ENCODE data around the gene ENTHD1. TPM values are rescaled to one million over a fixed set of nuclear protein-coding genes. Genes with fewer than 3 reads are reported as not detected.
A peak's percentile ranks its signal among the peaks of the same experiment; 100 is the strongest.

ENTHD1 gene, protein sequence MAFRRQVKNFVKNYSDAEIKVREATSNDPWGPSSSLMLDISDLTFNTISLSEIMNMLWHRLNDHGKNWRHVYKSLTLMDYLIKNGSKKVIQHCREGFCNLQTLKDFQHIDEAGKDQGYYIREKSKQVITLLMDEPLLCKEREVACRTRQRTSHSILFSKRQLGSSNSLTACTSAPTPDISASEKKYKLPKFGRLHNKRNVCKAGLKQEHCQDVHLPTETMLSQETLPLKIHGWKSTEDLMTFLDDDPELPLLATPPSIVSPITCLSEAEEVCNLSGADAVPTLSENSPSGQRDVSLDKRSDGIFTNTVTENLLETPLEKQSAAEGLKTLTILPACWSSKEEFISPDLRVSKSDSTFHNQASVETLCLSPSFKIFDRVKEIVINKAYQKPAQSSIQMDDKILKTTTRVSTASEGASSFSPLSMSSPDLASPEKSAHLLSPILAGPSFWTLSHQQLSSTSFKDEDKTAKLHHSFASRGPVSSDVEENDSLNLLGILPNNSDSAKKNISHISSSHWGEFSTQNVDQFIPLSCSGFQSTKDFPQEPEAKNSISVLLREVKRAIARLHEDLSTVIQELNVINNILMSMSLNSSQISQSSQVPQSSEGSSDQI
- total RNA-seq, result under 1 TPM; 0.41 to 0.95 TPM

DNA sequence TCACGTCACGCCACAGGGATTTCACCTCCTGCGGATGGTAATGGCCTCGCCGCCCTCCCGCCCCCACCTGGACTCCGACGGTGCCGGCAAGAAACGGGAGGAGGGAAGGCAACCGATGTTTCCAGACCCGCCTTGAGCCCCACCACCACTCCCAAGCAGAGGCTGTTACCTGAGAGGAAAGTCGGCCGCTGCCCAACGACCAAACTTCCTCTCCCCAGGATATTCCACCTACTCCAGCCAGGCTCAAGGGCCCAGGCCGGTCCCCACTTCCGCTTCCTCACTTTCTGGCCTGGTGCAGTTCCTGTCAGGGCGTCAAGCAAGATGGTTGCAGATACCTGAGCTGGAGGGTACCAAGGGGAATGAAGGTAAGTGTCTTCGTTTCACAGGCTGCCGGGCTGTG lies at the start of gene ENTHD1:
Gene ENTHD1, minus strand, starts transcription at position 235 of the 400 bp plus-strand sequence. CDS start 6,012 bp downstream, outside the sequence.
- H3K27ac Mint-ChIP-seq, result no peak within 1 kb of the TSS
- no peak within 1 kb of the TSS for H3K4me3 Mint-ChIP-seq
- peaks cover 12% of the 10 kb centered on the region for H3K4me1 Mint-ChIP-seq (ENCODE audit: low read depth)
- CTCF ChIA-PET, result interaction anchor here (3.0 kb wide), 1 partner anchor 131 kb away, joined by 10 read pairs; no protein-coding TSS in a partner anchor
- H3K9me3 Mint-ChIP-seq, result no peaks in the 10 kb centered on the region
- no peaks in the 10 kb centered on the region for H3K36me3 Mint-ChIP-seq
- intact Hi-C loops (cut with micrococcal nuclease), result no loop called here
- no peaks in the 10 kb centered on the region for H3K27me3 Mint-ChIP-seq
- POLR2A ChIA-PET, result no interaction called here
- no peak for DNase-seq

DNA sequence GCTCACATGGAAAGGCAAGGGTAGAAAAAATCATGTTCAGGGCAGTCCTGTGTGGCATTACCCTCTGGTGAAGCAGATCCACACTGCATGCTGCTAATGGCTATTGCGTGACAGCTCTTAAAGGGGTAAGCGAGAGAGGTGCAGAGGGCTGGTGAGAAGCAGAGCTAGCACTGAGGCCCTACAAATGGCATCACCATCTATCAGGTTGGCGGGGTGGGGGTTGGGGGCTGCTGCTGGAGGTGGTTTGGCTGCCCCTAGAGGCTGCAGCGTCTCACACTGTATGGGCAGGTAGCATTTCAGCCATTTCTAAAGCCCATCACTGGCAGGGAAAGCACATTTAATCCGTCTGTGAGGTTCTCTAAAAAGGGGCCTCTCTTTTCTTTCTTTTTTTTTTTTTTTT lies 49.8 kb upstream of the ENTHD1 start:
- Mint-ChIP-seq H3K9me3 (no peaks in the 10 kb centered on the region), H3K4me1 (ENCODE audit: low read depth) (peaks cover 89% of the 10 kb centered on the region), H3K27me3 (no peaks in the 10 kb centered on the region), H3K36me3 (peaks cover 3% of the 10 kb centered on the region), H3K27ac (peak overlapping the region; percentile 83), H3K4me3 (peak overlapping the region; percentile 21)
- POLR2A ChIA-PET, result interaction anchor here (1.0 to 1.1 kb wide), 3 partner anchors 9 to 28 kb away, joined by 3 read pairs; no protein-coding TSS in a partner anchor
- DNase-seq, result peak; percentile 60
- CTCF ChIA-PET, result interaction anchor here (0.9 to 3.3 kb wide), 10 partner anchors 10 to 409 kb away, joined by 3 to 20 read pairs (median 8); no protein-coding TSS in a partner anchor
- intact Hi-C loops (cut with micrococcal nuclease), result loop anchor here (1.0 to 10.0 kb wide), 2 partner anchors 11 to 381 kb away; no protein-coding TSS in a partner anchor

DNA sequence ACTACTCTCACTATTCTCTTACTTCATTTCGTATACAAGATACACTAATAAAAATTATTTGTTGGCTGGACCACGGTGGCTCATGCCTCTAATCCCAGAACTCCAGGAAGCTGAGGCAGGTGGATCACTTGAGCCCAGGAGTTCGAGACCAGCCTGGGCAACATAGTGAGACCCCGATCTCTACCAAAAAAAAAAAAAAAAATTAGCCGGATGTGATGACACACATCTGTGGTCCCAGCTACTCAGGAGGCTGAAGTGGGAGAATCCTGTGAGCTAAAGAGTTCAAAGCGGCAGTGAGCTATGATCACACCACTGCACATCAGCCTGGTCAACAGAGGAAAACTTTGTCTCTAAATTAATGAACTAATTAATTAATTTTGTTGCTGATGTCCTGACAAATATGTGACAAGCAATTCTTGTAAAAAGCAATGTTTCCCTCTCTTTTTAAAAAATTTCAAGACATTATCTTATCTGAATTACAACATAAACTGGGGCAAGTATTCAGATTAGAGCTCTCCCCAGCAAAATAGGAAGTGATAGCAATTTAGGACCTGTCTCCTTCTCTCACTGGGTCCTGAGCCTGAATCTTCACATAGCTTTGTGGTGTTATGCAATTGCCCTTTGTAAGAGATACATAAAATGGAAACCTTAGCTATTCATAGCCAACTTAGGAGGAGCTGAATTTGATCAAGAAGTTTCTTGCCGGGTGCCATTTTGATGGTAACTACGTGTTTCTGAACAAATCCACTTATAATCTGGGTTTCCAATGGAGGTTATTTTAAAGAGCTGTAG lies 49.1 kb upstream of the ENTHD1 start:
- Mint-ChIP-seq H3K9me3 (no peaks in the 10 kb centered on the region), H3K4me1 (ENCODE audit: low read depth) (peaks cover 91% of the 10 kb centered on the region), H3K27me3 (no peaks in the 10 kb centered on the region), H3K36me3 (peaks cover 3% of the 10 kb centered on the region), H3K4me3 (peak overlapping the region; percentile 21), H3K27ac (peak overlapping the region; percentile 83)
- ChIA-PET CTCF (interaction anchor here (0.6 to 3.3 kb wide), 14 partner anchors 9 to 408 kb away, joined by 3 to 20 read pairs (median 6); no protein-coding TSS in a partner anchor), POLR2A (interaction anchor here (0.6 to 1.6 kb wide), 7 partner anchors 10 to 348 kb away, joined by 3 to 4 read pairs (median 3); no protein-coding TSS in a partner anchor)
- DNase-seq, result no peak
- intact Hi-C loops (cut with micrococcal nuclease), result loop anchor here (1.0 to 10.0 kb wide), 2 partner anchors 12 to 382 kb away; no protein-coding TSS in a partner anchor

DNA sequence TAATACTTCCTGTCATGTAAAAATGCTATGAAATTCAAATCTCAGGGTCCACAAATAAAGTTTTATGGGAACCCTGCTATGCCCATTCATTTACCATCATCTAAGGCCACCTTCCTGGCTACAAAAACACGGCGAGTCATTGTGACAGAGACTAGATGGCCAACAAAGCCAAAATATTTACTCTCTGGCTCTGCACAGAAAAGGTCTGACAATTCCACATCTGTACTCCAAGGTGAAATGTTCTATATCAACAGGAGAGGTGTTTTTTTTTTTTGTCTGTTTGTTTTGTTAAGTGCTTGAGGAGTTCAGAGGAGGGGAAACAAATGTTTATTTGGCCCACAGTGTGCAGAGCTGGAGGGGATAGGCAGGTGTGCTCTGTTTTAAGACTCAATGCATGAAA lies 48.0 kb upstream of the ENTHD1 start:
- ChIA-PET CTCF (interaction anchor here (1.0 to 3.3 kb wide), 8 partner anchors 9 to 407 kb away, joined by 3 to 20 read pairs (median 12); no protein-coding TSS in a partner anchor), POLR2A (interaction anchor here (1.6 kb wide), 1 partner anchor 35 kb away, joined by 4 read pairs; no protein-coding TSS in a partner anchor)
- Mint-ChIP-seq H3K4me1 (ENCODE audit: low read depth) (peaks cover 91% of the 10 kb centered on the region), H3K4me3 (no peak overlapping the region), H3K36me3 (no peaks in the 10 kb centered on the region), H3K9me3 (no peaks in the 10 kb centered on the region), H3K27ac (peak overlapping the region; percentile 46), H3K27me3 (no peaks in the 10 kb centered on the region)
- DNase-seq, result no peak
- intact Hi-C loops (cut with micrococcal nuclease), result loop anchor here (1.0 to 10.0 kb wide), 3 partner anchors 8 to 383 kb away; no protein-coding TSS in a partner anchor

DNA sequence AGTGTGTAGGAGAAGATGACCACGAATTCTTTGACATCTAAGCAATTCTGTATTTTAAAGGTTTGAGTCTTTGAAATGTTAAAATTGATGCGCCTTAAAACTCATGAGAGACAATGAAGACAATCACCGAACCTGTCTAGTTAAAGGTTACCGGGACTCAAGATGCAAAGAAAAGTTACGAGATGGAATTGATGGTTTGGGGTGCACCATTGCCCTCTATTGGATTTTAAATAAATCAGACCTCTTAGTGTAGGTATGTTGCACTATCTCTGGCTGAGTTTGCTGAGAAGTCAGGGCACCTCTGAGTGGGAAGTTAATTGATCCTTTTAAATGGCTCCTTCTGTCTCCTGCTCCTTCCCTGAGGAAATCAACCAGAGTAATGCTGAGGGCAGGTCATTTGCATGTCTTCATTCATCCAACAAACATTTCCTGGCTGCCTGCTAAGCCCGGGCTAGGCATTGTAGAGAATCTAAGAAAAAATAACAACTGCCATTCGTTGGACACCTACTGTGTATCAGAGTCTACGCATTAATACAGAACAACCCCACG lies 47.3 kb upstream of the ENTHD1 start:
- no peaks in the 10 kb centered on the region for H3K36me3 Mint-ChIP-seq
- H3K9me3 Mint-ChIP-seq, result no peaks in the 10 kb centered on the region
- no peaks in the 10 kb centered on the region for H3K27me3 Mint-ChIP-seq
- H3K27ac Mint-ChIP-seq, result peak overlapping the region; percentile 54
- ChIA-PET CTCF (interaction anchor here (1.0 to 3.3 kb wide), 6 partner anchors 8 to 406 kb away, joined by 3 to 20 read pairs (median 16); no protein-coding TSS in a partner anchor), POLR2A (no interaction called here)
- DNase-seq, result no peak
- H3K4me3 Mint-ChIP-seq, result peak overlapping the region; percentile 28
- intact Hi-C loops (cut with micrococcal nuclease), result loop anchor here (1.0 to 10.0 kb wide), 3 partner anchors 8 to 384 kb away; no protein-coding TSS in a partner anchor
- H3K4me1 Mint-ChIP-seq (ENCODE audit: low read depth), result peaks cover 91% of the 10 kb centered on the region

DNA sequence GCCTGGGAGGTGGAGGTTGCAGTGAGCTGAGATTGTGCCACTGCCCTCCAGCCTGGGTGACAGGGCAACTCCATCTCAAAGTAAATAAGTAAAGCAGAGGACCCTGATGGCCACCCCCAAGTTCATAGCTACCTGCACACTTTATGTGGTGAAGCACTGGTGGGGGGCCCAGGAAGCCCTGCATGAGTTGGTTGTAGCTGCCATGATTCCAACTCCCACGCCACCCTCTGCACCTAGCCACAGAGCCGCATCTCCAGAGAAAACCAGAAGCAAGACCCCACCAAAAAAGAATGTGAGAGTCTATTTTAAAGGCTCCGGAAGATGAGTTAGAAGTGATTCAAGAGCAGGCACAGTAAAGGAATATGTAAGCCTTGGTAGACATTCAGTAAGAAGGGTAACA lies 46.3 kb upstream of the ENTHD1 start:
- H3K9me3 Mint-ChIP-seq, result no peaks in the 10 kb centered on the region
- peak overlapping the region; percentile 54 for H3K27ac Mint-ChIP-seq
- ChIA-PET POLR2A (no interaction called here), CTCF (interaction anchor here (0.8 to 4.5 kb wide), 4 partner anchors 19 to 405 kb away, joined by 3 to 28 read pairs (median 6); no protein-coding TSS in a partner anchor)
- intact Hi-C loops (cut with micrococcal nuclease), result loop anchor here (2.0 to 10.0 kb wide), 5 partner anchors 38 to 405 kb away; partner anchors contain the start of genes ADSL and GRAP2
- H3K36me3 Mint-ChIP-seq, result no peaks in the 10 kb centered on the region
- H3K4me3 Mint-ChIP-seq, result no peak overlapping the region
- no peaks in the 10 kb centered on the region for H3K27me3 Mint-ChIP-seq
- no peak for DNase-seq
- H3K4me1 Mint-ChIP-seq (ENCODE audit: low read depth), result peaks cover 91% of the 10 kb centered on the region

DNA sequence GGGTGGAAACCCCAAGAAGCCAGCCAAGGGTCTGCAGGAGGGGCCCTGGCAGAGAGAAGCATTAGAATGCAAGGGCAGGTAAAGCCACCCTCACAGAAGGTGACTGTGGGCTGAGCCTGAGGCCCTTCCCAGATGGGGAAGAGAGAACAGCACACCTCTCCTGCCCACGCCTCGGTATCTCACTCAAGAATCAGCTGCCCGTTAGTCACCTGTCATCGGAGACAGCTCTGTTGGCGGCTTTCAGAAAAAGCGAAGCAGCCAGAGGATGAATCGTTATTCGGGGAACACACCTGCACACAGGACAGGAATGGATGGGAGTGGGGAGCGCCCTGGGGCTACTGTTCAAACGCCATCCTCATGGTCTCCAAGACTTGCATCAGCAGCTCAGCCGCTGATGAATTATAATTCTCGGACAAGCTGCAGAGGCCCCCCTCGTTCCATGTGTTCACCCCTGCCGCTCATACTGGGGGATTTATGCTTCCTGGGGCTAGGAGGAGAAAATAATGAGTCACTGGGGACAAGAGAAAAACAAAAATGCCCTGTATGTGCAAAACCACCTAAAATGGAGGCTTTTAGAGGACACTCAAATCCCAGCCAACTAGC lies 45.0 kb upstream of the ENTHD1 start:
- Mint-ChIP-seq H3K27me3 (no peaks in the 10 kb centered on the region), H3K4me1 (ENCODE audit: low read depth) (peaks cover 91% of the 10 kb centered on the region), H3K36me3 (no peaks in the 10 kb centered on the region), H3K9me3 (no peaks in the 10 kb centered on the region), H3K27ac (peak overlapping the region; percentile 86), H3K4me3 (peak overlapping the region; percentile 46)
- intact Hi-C loops (cut with micrococcal nuclease), result loop anchor here (5.0 to 10.0 kb wide), 3 partner anchors 36 to 406 kb away; partner anchors contain the start of genes ADSL and GRAP2
- POLR2A ChIA-PET, result no interaction called here
- CTCF ChIA-PET, result interaction anchor here (1.0 to 4.5 kb wide), 3 partner anchors 10 to 404 kb away, joined by 3 to 28 read pairs (median 6); no protein-coding TSS in a partner anchor
- peak; percentile 78 for DNase-seq

DNA sequence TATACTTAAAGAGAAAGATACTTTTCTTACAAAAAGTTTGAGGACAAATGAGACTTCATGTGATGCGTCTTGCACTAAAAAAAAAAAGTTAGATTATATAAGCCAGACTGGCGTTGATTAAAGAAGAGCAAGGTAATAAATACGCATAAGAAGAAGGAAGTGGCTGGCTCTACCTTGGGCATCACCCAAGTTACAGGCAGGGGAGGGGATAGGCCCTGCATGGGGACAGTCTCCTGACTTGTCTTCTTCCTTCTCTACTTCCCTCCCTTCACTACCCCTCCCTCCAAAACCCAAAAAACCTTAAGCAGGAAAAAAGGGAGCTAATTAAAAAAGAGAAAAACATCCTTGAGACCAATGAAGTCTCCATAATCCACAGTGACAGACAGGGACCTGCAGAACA lies 44.3 kb upstream of the ENTHD1 start:
- CTCF ChIA-PET, result interaction anchor here (1.0 to 4.5 kb wide), 3 partner anchors 11 to 87 kb away, joined by 3 to 28 read pairs (median 4); no protein-coding TSS in a partner anchor
- H3K27me3 Mint-ChIP-seq, result no peaks in the 10 kb centered on the region
- POLR2A ChIA-PET, result no interaction called here
- peak overlapping the region; percentile 7 for H3K4me3 Mint-ChIP-seq
- H3K4me1 Mint-ChIP-seq (ENCODE audit: low read depth), result peaks cover 91% of the 10 kb centered on the region
- no peak for DNase-seq
- peak overlapping the region; percentile 86 for H3K27ac Mint-ChIP-seq
- H3K36me3 Mint-ChIP-seq, result no peaks in the 10 kb centered on the region
- intact Hi-C loops (cut with micrococcal nuclease), result loop anchor here (5.0 to 10.0 kb wide), 3 partner anchors 36 to 407 kb away; partner anchors contain the start of genes ADSL and GRAP2
- no peaks in the 10 kb centered on the region for H3K9me3 Mint-ChIP-seq

DNA sequence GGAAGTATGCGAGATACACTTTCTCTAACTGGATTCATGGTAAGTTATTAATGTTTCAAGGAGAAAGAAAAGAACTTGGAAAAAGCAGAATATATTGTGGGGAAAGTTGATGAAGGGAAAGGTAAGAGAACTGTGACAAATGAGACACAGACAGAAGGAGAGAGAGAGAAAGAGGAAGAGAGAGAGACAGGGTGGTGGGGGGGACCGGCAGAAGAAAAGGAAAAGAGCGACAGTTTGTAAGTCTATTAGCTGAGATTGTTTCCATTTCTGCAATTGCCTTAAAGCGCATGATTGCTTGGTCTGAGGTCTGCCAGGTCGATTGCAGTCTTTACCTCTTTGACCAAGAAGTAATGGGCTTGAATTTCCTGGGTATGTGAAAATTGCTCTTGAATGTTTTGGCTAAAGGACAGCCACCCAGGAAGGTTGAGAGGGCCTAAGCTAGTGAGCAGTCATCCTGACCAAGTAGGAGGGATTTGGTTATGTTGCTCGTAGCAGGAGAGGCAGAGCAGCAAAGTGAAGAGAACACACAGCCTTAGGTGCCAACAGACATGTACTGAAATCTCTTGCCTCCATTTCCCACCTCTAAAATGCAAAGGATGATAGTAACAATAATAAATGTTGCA lies 43.1 kb upstream of the ENTHD1 start:
- Mint-ChIP-seq H3K9me3 (no peaks in the 10 kb centered on the region), H3K27ac (peak overlapping the region; percentile 86), H3K4me3 (peak overlapping the region; percentile 74), H3K36me3 (no peaks in the 10 kb centered on the region), H3K4me1 (ENCODE audit: low read depth) (peaks cover 89% of the 10 kb centered on the region), H3K27me3 (no peaks in the 10 kb centered on the region)
- CTCF ChIA-PET, result interaction anchor here (0.8 to 4.5 kb wide), 6 partner anchors 10 to 411 kb away, joined by 3 to 28 read pairs (median 4); no protein-coding TSS in a partner anchor
- intact Hi-C loops (cut with micrococcal nuclease), result loop anchor here (5.0 to 10.0 kb wide), 3 partner anchors 34 to 408 kb away; partner anchors contain the start of genes ADSL and GRAP2
- DNase-seq, result no peak
- POLR2A ChIA-PET, result no interaction called here

DNA sequence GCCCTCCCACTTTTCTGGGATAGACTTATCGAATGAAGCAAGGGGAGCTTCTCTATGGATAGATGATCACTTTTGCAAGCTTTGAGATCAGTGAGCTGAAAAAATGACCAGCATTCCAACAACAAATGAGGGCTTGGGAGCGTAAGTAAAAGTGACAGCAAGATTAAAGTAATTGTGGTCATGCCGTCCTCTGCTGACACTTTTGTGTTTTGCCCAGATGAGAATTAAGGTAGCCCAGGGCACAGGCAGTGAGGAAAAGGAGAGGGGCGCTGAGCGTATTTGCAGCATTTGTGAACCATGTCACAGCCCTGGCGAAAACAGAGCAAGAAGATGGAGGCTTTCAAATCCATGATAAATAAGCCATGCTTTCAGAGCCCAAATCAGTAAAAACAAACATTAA lies 42.1 kb upstream of the ENTHD1 start:
- Mint-ChIP-seq H3K36me3 (no peaks in the 10 kb centered on the region), H3K9me3 (no peaks in the 10 kb centered on the region), H3K27me3 (no peaks in the 10 kb centered on the region), H3K4me1 (ENCODE audit: low read depth) (peaks cover 81% of the 10 kb centered on the region), H3K4me3 (peak overlapping the region; percentile 74), H3K27ac (peak overlapping the region; percentile 86)
- ChIA-PET CTCF (interaction anchor here (1.1 to 4.4 kb wide), 8 partner anchors 9 to 89 kb away, joined by 3 to 45 read pairs (median 5); no protein-coding TSS in a partner anchor), POLR2A (interaction anchor here (0.6 to 2.3 kb wide), 6 partner anchors 10 to 39 kb away, joined by 3 to 5 read pairs (median 4); no protein-coding TSS in a partner anchor)
- no peak for DNase-seq
- intact Hi-C loops (cut with micrococcal nuclease), result loop anchor here (5.0 to 10.0 kb wide), 3 partner anchors 33 to 409 kb away; partner anchors contain the start of genes ADSL and GRAP2
